GM18858 (cell line): Measurements from ENCODE around the gene DEF6.
"Not testable (repeated sequence)": the region's sequence is repeated elsewhere in the genome, so short reads cannot be mapped to it uniquely, and the experiment has no call there.

Experiments
- ATAC-seq: cut with Tn5 transposase; IDR thresholded peaks from one replicate; pipeline ENCODE4 v1.9.1; 2021; ENCODE audit not compliant: unreplicated experiment

The DEF6 gene

DNA sequence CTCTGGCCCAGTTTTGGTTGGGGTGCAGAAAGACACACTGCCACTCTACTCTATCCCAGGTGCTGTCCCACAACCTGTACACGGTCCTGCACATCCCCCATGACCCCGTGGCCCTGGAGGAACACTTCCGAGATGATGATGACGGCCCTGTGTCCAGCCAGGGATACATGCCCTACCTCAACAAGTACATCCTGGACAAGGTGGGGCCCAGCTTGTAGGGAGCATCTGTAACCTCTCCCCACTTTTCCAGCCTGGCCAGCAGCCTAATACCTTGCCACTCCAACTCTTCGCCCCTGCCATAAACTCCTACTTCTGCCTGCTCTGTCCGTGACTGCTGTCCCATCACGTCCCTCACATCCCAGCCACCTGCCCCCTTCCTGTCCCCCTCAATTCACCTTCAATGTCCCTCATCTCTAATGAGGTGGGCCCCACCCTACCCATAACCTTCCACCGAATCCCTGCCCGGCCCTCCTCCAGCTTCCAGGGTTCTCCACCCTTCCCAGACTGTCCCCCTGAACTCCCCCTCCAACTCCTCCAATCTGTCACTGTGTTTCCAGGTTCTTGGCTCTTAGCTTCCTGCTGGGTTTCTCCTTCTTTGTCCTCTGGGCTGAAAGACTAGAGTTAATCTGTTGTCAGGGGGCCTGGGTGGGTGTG, 12.1 kb downstream of the DEF6 start:
- ATAC-seq = no peak

DNA sequence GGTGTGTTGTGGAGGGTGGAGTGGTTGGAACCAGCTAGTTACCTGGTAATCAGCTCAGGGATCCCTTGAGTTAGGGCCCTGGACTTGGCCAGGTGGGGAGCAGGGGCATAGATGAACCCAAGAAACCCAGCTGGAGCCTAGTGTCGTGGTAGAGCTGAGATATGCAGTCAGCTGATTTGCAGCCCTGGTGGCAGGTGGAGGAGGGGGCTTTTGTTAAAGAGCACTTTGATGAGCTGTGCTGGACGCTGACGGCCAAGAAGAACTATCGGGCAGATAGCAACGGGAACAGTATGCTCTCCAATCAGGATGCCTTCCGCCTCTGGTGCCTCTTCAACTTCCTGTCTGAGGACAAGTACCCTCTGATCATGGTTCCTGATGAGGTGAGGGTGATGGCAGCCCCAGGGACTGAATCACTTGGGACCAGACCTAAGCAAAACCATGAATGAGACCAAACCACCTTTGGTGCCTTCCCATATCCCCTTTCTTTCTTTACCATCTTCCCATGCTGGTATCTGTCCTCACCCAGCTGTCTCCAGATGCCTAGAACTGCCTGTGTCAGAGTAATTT, 12.7 kb downstream of the DEF6 start:
- ATAC-seq = no peak

DNA sequence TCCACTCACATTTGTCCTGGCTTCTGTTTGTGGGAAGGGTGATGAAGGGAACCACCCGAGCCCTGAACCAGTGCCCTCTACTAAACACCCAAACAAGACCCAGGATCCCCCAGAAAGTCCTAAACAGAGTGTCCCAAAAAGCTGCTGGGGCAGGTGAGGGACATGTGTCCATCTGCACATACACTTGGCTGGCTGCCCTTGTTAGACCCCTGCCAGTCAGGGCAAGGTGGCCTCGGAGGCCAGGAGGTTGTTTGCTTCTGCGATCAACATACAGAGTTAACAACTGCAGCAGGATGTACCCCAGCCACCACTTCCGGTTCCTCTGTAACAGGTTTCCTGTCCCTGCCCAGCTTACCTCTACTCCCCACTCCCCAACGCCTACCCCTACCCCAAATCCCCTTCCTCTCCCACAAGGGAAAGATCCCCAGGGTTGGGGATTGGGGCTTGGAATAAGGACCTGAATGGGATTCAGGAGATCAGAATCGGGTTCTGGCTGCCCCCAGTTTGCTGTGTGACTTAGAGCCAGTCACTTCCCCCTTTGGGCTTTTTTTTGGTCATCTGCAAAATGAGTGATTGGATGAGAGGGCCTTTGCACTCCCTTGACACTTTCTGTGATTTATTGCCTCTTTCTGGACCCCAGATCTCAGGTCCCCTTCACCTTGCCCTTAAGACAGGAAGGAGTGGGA, 13.9 kb downstream of the DEF6 start:
- ATAC-seq = no peak

DNA sequence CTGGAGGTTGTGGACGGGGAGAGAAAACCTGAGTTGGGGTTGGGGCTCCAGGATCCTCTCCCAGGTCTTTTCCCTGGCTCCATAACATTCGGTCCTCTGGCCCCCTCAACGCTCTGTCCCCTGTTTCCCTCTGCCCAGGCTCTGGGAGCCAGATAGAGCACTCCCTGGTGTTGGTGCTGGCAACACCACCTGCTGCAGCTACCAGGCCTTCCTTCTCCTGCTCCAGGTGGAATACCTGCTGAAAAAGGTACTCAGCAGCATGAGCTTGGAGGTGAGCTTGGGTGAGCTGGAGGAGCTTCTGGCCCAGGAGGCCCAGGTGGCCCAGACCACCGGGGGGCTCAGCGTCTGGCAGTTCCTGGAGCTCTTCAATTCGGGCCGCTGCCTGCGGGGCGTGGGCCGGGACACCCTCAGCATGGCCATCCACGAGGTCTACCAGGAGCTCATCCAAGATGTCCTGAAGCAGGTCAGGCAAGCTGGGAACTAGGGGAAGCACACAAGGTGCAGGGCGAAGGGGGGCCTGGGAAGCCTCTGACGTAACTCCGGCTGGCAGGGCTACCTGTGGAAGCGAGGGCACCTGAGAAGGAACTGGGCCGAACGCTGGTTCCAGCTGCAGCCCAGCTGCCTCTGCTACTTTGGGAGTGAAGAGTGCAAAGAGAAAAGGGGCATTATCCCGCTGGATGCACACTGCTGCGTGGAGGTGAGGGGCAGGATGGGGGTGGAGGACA, 14.6 kb downstream of the DEF6 start:
- ATAC-seq = no peak

DNA sequence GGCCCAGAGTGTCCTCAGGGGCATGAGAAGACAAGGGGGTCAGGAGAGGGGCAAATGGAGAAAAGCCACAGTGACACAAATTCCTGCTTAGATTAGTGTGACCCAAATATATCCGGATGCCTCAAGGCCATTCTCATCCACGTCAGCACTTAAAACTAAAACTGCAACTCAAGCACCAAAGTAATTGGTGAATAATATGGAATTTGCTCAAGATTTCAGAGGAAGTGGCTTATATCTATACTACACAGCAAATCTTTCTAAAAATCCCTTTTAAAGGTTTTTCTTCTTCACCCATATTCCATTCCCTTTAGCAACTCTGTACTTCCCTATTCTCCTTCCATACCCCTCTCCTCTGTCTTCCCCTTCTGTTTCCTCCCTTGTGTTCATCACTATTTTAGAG, 15.2 kb downstream of the DEF6 start:
- no peak for ATAC-seq

DNA sequence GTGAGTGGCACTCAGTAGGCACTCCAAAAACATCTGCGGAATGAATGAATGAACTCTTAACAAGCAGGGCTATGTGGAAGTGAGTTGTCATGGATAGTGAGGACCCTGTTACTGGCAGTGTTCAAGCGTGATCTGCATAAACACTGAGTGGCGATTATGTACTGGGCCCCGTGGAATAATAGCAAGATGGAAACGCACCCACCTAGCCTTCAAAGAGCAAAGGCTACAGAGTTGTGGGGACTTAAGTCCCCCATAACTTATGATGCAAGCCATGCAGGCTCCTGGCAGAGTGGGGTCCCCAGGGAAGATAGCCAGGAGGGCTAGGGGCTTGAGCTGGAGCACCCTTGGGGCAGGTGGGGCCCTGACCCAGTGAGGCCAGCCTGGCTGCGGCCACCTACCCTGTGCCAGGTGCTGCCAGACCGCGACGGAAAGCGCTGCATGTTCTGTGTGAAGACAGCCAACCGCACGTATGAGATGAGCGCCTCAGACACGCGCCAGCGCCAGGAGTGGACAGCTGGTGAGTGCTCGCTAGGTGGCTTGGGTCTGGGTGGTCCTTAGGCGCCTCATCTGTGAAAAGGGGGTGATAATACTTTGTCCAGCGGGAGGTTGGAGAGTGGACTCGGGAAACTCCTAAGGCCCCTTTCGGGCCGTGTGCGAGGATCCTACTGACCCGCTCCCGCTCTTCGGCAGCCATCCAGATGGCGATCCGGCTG, 20.0 kb downstream of the DEF6 start:
- ATAC-seq = no peak

DNA sequence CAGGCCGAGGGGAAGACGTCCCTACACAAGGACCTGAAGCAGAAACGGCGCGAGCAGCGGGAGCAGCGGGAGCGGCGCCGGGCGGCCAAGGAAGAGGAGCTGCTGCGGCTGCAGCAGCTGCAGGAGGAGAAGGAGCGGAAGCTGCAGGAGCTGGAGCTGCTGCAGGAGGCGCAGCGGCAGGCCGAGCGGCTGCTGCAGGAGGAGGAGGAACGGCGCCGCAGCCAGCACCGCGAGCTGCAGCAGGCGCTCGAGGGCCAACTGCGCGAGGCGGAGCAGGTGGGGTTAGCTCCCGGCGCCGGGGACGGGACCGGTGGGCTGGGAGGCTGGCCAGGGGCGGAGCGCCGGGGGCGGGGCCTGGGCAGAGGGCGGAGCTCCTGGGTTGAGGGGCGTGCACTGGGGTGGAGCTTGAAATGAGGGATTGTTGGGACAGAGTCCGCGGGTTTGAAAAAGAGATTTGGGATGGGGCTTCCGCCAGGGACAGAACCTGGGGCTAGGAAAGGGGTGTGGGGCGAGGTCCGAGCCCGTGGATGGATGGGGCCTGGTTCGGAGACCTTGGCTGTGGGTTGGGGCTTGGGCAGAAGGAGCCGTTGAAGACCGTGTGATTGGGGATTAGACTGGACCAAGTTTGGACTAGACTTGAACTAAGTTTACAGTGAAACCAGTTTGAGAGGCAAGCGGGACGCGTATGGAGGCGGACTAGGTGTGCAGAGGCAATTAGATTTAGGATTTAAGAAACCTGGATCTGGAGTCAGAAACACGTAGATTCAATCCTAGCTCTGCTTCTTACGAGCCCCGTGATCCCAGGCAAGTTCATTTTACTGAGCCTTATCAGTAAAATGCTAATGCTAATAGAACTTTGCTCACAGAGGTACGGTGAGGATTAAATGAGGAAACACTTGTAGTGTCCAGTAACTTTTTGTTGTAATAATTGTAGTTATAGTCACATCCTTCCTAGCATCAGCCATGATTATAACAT, 20.9 kb downstream of the DEF6 start:
- no peak for ATAC-seq

DNA sequence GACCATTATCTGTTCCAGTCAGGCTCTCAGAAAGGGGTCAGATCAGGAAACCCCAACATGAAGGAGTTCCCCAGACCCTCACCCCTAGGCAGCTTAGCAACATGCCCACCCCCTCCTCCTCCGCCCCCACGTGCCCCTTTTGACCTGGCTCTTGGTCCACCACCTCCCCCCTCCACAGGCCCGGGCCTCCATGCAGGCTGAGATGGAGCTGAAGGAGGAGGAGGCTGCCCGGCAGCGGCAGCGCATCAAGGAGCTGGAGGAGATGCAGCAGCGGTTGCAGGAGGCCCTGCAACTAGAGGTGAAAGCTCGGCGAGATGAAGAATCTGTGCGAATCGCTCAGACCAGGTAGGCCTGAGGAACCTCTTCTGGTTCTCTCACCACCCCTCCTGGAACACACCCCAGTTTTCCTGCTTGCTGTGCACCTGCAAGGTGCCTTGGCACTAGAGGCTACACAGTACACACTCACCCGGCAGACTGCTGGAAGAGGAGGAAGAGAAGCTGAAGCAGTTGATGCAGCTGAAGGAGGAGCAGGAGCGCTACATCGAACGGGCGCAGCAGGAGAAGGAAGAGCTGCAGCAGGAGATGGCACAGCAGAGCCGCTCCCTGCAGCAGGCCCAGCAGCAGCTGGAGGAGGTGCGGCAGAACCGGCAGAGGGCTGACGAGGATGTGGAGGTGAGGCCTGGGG, 21.9 kb downstream of the DEF6 start:
- no peak for ATAC-seq

DNA sequence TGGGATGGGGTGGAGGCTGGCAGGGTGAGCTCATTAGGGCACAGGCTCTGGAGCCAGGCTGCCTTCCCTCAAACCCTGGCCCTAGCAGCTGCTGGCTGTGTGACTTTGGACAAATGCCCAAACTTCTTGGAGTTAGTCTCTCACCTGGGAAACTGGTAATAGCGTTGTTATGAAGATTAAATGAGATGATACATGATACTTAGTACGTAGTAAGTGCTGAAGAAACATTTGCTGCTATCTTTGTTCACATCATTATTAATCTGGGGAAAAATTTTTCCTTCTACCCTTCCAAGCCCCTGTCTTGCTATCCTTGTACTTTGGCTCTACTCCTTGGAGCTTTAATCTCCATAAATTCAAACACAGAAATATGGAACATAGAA, 22.4 kb downstream of the DEF6 start:
- no peak for ATAC-seq

DNA sequence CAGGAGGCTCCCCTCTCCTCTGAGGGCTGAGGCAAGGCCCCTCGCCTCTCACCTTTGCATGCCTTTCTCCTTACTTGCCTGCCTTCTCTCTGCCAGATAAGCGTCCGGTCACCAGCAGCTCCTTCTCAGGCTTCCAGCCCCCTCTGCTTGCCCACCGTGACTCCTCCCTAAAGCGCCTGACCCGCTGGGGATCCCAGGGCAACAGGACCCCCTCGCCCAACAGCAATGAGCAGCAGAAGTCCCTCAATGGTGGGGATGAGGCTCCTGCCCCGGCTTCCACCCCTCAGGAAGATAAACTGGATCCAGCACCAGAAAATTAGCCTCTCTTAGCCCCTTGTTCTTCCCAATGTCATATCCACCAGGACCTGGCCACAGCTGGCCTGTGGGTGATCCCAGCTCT, 23.5 kb downstream of the DEF6 start:
- ATAC-seq = no peak

DNA sequence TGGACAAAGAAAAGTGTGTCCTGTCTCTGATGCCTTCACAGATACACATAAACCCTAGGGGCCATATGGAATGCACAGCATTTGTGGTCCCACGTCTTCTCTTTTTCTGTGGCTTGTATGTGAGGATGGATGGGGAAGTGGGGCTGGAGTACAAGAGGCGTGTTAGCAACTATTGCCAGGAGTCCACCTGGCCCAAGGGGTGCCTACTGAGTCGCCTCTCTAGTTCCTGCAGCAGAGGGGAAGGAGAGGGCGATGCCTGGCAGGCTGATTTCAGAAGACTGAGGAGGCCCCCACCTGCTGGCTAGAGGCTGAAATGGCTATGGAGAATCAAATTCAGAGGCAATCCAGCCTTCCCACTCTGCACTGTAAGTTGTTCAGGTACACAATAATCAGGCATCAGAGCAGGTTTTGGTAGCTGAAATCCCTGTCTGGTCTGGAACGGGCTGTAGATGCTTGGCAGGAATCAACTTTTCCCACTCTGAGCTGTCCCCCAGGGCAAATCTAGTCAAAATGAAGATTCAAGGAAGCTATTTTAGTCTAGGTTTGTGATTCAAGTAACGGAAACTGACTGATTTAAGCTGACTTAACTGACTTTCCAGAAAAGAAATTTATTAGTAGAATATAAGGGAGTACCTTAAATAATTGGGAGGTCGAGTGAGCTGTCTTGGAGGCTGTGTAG, 29.9 kb downstream of the DEF6 start:
- no peak for ATAC-seq

DNA sequence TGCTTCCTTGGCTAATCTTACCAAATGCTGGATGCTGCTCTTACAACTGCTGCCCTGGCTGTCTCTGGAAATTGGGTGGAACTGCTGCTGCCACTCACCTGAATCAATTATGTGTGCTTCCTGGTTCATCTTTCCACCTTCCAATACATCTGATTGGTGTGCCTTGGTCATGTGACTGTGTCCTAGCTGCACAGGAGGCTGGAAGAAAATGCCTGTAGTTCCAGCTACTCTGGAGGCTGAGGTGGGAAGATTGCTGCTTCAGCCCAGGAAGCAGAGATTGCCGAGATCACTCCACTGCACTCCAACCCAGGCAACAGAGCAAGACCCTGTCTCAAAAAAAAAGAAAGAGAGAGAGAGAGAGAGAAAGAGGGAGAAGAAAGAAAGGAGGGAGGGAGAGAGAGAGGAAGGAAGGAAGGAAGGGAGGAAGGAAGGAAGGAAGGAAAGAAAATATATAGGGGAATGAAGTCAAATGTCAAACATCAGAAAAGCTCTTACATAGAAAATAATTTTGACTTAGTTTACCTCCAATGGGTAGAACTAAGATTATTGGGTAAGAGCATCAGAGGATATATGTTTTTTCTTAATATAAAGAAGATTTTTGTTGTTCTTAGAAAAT, 30.6 kb downstream of the DEF6 start:
- no peak for ATAC-seq

DNA sequence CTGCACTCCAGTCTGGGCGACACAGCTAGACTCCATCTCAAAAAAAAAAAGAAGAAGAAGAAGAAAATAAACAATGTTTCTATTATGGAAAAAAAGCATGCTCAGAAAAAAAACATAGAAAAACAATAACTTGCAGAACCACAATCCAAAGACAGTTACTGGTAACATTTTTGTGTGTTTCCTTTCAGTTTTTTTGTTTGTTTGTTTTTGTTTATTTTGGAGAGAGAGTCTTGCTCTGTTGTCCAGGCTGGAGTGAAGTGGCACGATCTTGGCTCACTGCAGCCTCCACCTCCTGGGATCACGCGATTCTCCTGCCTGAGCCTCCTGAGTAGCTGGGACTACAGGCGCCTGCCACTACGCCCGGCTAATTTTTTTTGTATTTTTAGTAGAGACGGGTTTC, 31.3 kb downstream of the DEF6 start:
- ATAC-seq = not testable (repeated sequence)

DNA sequence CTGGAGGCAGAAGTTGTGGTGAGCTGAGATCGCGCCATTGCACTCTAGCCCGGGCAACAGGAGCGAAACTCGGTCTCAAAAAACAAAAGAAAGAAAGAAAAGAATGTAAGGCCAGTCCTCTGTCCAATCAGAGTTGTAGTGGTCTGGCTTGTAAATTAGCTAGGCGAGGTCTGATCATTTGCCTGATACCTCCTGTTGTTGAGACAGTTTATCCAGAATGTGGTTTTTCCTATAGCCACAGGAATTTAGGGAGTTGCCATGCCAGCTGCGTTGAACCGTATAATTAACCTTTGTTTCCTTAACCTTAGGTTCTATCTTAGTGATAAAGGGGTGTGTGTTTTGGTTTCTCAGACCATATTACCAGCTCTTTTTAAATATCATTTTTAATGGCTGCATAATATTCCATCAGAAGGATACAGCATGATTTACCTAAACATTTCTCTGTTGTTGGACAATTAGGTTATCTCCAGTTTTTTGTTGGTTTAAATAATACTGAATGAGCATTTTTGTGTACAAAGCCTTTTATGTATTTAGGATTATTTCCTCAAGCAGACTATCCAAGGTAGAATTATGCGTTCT, 33.0 kb downstream of the DEF6 start:
- no peak for ATAC-seq

DNA sequence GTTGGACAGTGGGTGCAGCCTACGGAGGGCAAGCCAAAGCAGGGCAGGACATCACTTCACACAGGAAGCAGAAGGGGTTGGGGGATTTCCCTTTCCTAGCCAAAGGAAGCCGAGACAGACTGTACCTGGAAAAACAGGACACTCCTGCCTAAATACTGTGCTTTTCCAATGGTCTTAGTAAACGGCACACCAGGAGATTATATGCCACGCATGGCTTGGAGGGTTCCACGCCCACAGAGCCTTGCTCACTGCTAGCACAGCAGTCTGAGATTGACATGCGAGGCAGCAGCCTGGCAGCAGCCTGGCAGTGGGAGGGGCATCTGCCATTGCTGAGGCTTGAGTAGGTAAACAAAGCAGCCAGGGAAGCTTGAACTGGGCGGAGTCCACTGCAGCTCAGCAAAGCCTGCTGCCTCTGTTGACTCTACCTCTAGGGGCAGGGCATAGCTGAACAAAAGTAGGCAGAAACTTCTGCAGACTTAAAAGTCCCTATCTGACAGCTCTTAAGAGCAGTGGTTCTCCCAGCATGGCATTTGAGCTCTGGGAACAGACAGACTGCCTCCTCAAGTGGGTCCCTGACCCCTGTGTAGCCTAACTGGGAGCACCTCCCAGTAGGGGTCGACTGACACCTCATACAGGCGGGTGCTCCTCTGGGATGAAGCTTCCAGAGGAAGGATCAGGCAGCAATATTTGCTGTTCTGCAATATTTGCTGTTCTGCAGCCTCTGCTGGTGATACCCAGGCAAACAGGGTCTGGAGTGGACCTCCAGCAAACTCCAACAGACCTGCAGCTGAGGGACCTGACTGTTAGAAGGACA, 34.7 kb downstream of the DEF6 start:
- ATAC-seq = not testable (repeated sequence)

DNA sequence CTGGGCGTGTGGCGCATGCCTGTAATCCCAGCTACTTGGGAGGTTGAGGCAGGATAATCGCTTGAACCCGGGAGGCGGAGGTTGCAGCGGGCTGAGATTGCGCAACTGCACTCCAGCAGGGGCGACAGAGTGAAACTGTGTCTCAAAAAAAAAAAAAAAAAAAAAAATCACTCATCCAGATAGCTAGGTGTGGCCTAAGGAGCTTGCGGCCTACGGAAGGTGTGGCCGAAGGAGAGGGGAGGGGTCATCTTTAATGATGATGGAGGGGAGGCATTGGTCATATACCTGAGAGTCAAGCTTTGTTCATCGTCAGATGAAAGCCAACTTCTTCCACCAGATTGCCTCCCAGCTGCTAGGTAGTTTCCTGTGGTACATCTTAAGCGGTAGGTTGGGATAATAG, 43.9 kb downstream of the DEF6 start:
- ATAC-seq = no peak
